PC-9 (cell line): ENCODE results near the gene ALPG. TPM values are rescaled to one million over a fixed set of nuclear protein-coding genes. Genes with fewer than 3 reads are reported as not detected.

Experiments
- BruUV-seq: library from RNA; stranded (reverse); fragments of 400-500 nt; replicated peaks from 2 replicates; lab custom pipeline; 2021; lab: Mats Ljungman, UMichigan
- CTCF ChIA-PET: fragments of 300-600 bp; sonication (Branson Sonifier 250); formaldehyde crosslinking; loops from one replicate; lab custom pipeline; 2022; ENCODE audit warnings: antibody characterized with exemption; lab: Charles Lee
- POLR2A ChIA-PET: fragments of 300-600 bp; sonication (Branson Sonifier 250); formaldehyde crosslinking; loops from one replicate; lab custom pipeline; 2022; ENCODE audit warnings: antibody characterized with exemption; ENCODE audit not compliant: unreplicated experiment; lab: Charles Lee
- DNase-seq, 2 experiments: peaks; one replicate each; pipeline versions ENCODE4 v3.0.0 to v3.0.0-alpha.2; 2015 to 2022; ENCODE audit warnings: mixed read lengths in 1 of 2
- H2AFZ ChIP-seq: fragments of 200-600 bp; sonication (generic); 2 replicates; pipeline ENCODE4 v1.8.1; 2017; ENCODE audit warnings: antibody characterized with exemption
- H3F3A ChIP-seq: fragments of 200-600 bp; sonication (generic); 2 replicates; pipeline ENCODE4 v1.8.1; 2017; ENCODE audit warnings: antibody characterized with exemption, mild to moderate bottlenecking, low read depth; ENCODE audit not compliant: insufficient read depth
- H3K27ac ChIP-seq: fragments of 200-600 bp; sonication (generic); 2 replicates; pipeline ENCODE4 v1.6.1; 2016; ENCODE audit warnings: mixed run types
- H3K27me3 ChIP-seq: fragments of 200-600 bp; sonication (generic); 2 replicates; pipeline ENCODE4 v1.6.1; 2016; ENCODE audit warnings: low read depth, mixed run types; ENCODE audit not compliant: insufficient read depth
- H3K36me3 ChIP-seq: fragments of 200-600 bp; sonication (generic); 2 replicates; pipeline ENCODE4 v1.6.1; 2016; ENCODE audit warnings: low read depth, mixed run types
- H3K4me1 ChIP-seq: fragments of 200-600 bp; sonication (generic); replicated peaks from 2 replicates; pipeline ENCODE4 v1.6.1; 2016; ENCODE audit warnings: mixed run types; ENCODE audit not compliant: insufficient read depth
- H3K4me2 ChIP-seq: fragments of 200-600 bp; sonication (generic); 2 replicates; pipeline ENCODE4 v1.6.1; 2017; ENCODE audit warnings: mixed run types
- H3K4me3 ChIP-seq: fragments of 200-600 bp; sonication (generic); 2 replicates; pipeline ENCODE4 v1.6.1; 2016; ENCODE audit warnings: mixed run types
- H3K79me2 ChIP-seq: fragments of 200-600 bp; sonication (generic); 2 replicates; pipeline ENCODE4 v1.6.1; 2017; ENCODE audit warnings: low read depth, mixed run types
- H3K9me2 ChIP-seq: fragments of 200-600 bp; sonication (generic); 2 replicates; pipeline ENCODE4 v1.8.1; 2017; ENCODE audit warnings: mild to moderate bottlenecking; ENCODE audit not compliant: insufficient read depth
- H3K9me3 ChIP-seq: fragments of 200-600 bp; sonication (generic); 2 replicates; pipeline ENCODE4 v1.8.1; 2016; ENCODE audit warnings: low read depth; ENCODE audit not compliant: insufficient read depth
- H4K20me1 ChIP-seq: fragments of 200-600 bp; sonication (generic); 2 replicates; pipeline ENCODE4 v1.8.1; 2017; ENCODE audit not compliant: insufficient read depth
- CTCF ChIP-seq: fragments of 200-600 bp; sonication (generic); conservative IDR thresholded peaks from 2 replicates; pipeline ENCODE4 v1.6.1; 2017; ENCODE audit warnings: mixed run types, antibody characterized with exemption, mild to moderate bottlenecking, moderate library complexity
- EZH2 ChIP-seq: fragments of 200-600 bp; sonication (generic); IDR thresholded peaks from 2 replicates; pipeline ENCODE4 v1.8.0; 2017; ENCODE audit warnings: antibody characterized with exemption, low read depth
- intact Hi-C: fragments of 100-400 bp; cut with micrococcal nuclease; formaldehyde crosslinking; loops from one replicate; pipeline ENCODE4 v1.10.0; 2022; ENCODE audit not compliant: unreplicated experiment
- total RNA-seq: library from RNA; stranded (reverse); gene quantifications from 2 replicates; pipeline ENCODE4 v1.2.3, GENCODE V29; 2021

ALPG gene
- total RNA-seq, 1 experiment from 2014 or later = 0.76 TPM

GRCh38 chr2:232460171-232460570 lies 53.5 kb downstream of the ALPG start:
- no peaks in the 10 kb centered on the region for H4K20me1 ChIP-seq
- no peaks in the 10 kb centered on the region for H3K4me1 ChIP-seq

More at GRCh38 chr2:232460171-232460570, 53.5 kb downstream of the ALPG start:
- H3F3A ChIP-seq = no peaks in the 10 kb centered on the region
- no peak overlapping the region for H3K4me2 ChIP-seq
- no peaks in the 10 kb centered on the region for H3K9me2 ChIP-seq
- CTCF ChIA-PET = interaction anchor here (1.0 kb wide), 1 partner anchor 559 kb away, joined by 5 read pairs; no protein-coding TSS in a partner anchor
- no peaks in the 10 kb centered on the region for H3K36me3 ChIP-seq
- no peak for TF ChIP-seq CTCF
- no peak for TF ChIP-seq EZH2
- BruUV-seq = no TSS peak
- POLR2A ChIA-PET = no interaction called here
- intact Hi-C loops = no loop called here
- H3K9me3 ChIP-seq = no peaks in the 10 kb centered on the region
- H3K79me2 ChIP-seq = no peaks in the 10 kb centered on the region
- no peak for DNase-seq
- peaks cover 78% of the 10 kb centered on the region for H3K27me3 ChIP-seq
- no peak overlapping the region for H2AFZ ChIP-seq
- H3K27ac ChIP-seq = no peak overlapping the region
- no peak overlapping the region for H3K4me3 ChIP-seq

Other genes with a start within 250 kb of the ALPG start
- 47.5 and 57.8 TPM in 2 replicates for gene ALPP, start 28.1 kb upstream of the ALPG start, total RNA-seq
- gene ALPI, start 49.3 kb downstream of the ALPG start, total RNA-seq = not detected in 2 replicates
- not detected in 2 replicates for gene ECEL1, start 81.0 kb downstream of the ALPG start, total RNA-seq
- not detected in 2 replicates for gene PRSS56, start 113.5 kb downstream of the ALPG start, total RNA-seq
- not detected in 2 replicates for gene CHRND, start 119.3 kb downstream of the ALPG start, total RNA-seq
- gene CHRNG, start 132.8 kb downstream of the ALPG start, total RNA-seq = not detected in 2 replicates
- 12.7 and 14.7 TPM in 2 replicates for gene TIGD1, start 143.7 kb downstream of the ALPG start, total RNA-seq
- gene EIF4E2, start 143.8 kb downstream of the ALPG start, total RNA-seq = 69.3 and 69.6 TPM in 2 replicates
- gene EFHD1, start 226.8 kb downstream of the ALPG start, total RNA-seq = 10.6 and 15.0 TPM in 2 replicates